Measurements from ENCODE around the gene STAT5B. TPM values are rescaled to one million over a fixed set of nuclear protein-coding genes. Genes with fewer than 3 reads are reported as not detected.

STAT5B gene
- total RNA-seq, 1 experiment from 2014 or later: 7.1 TPM

GRCh38 chr17:42225646-42226045 lies 50.5 kb downstream of the STAT5B start (continued):
- no peak for TF ChIP-seq ELF1 (IDR thresholded peaks at IDR 0.05; ENCODE audit: borderline replicate concordance, low read depth)
- no peak for TF ChIP-seq EZH2 (IDR thresholded peaks at IDR 0.05)
- TF ChIP-seq CEBPB (IDR thresholded peaks at IDR 0.05; ENCODE audit: low read depth): no peak

GRCh38 chr17:42224651-42225050 lies 51.5 kb downstream of the STAT5B start:
- Histone ChIP-seq H3K4me1 (ENCODE audit: control insufficient read depth in 1 of 2, insufficient read depth in 2 of 2, low read length in 2 of 2) (peaks cover 0 to 11% of the 10 kb centered on the region in 2 experiments; a peak in 3 of 4 replicates), H4K20me1 (ENCODE audit: insufficient read depth) (no peaks in the 10 kb centered on the region), H2AFZ (ENCODE audit: low read depth, low read length, poor library complexity, severe bottlenecking) (no peak overlapping the region), H3K9me2 (ENCODE audit: insufficient read depth) (no peaks in the 10 kb centered on the region), H3K9me3 (ENCODE audit: control insufficient read depth in 1 of 2, insufficient read depth in 1 of 2, low read depth in 1 of 2, low read length in 2 of 2) (no peaks in the 10 kb centered on the region), H3K27ac (ENCODE audit: low read depth, low read length) (no peak overlapping the region), H3K4me3 (replicated peaks in 1 of 2; ENCODE audit: low read depth in 1 of 2, low read length in 2 of 2) (no peak overlapping the region), H3K36me3 (ENCODE audit: control insufficient read depth in 1 of 2, insufficient read depth in 2 of 2, low read length in 2 of 2) (no peaks in the 10 kb centered on the region), H3K4me2 (ENCODE audit: low read length) (no peak overlapping the region), H3K79me2 (ENCODE audit: insufficient read depth, low read length) (no peaks in the 10 kb centered on the region), H3K27me3 (ENCODE audit: insufficient read depth, low read length) (no peaks in the 10 kb centered on the region), H3K9ac (ENCODE audit: low read length) (no peak overlapping the region)
- BruUV-seq (replicated peaks): no TSS peak
- CTCF ChIA-PET: interaction anchor here (1.0 kb wide), 1 partner anchor 181 kb away, joined by 5 read pairs; no protein-coding TSS in a partner anchor
- intact Hi-C loops (cut with micrococcal nuclease): no loop called here
- DNase-seq (ENCODE audit: low read depth, low spot score): no peak
- no peak for TF ChIP-seq YY1 (IDR thresholded peaks at IDR 0.05; ENCODE audit: extremely low read depth, insufficient replicate concordance, low read depth, low read length)
- TF ChIP-seq SRF (IDR thresholded peaks at IDR 0.05; ENCODE audit: low read depth): no peak
- no peak for TF ChIP-seq EGR1 (IDR thresholded peaks at IDR 0.05; ENCODE audit: low read depth)
- TF ChIP-seq CBX3 (IDR thresholded peaks at IDR 0.05; ENCODE audit: low read depth): no peak
- no peak for TF ChIP-seq EZH2 (IDR thresholded peaks at IDR 0.05)
- no peak for TF ChIP-seq ATF3 (IDR thresholded peaks at IDR 0.05)
- no peak for TF ChIP-seq POLR2AphosphoS5 (IDR thresholded peaks at IDR 0.05; ENCODE audit: low read depth, low read length)
- TF ChIP-seq ZNF274 (IDR thresholded peaks at IDR 0.05; ENCODE audit: low read depth, low read length): no peak
- RAD21 ChIA-PET (ENCODE audit: low non-redundant PET in 1 of 2, low total read pairs in 2 of 2, uncharacterized antibody in 2 of 2, unreplicated experiment in 2 of 2): no interaction called here
- POLR2A ChIA-PET: no interaction called here
- ATAC-seq: no peak

Measured in HCT116 (cell line).